GM12878 (cell line): ENCODE results near the gene BCAR3.

Experiments
- EP300 ChIP-seq, 2 experiments: fragments of 150-350 bp in 1 of 2; IDR thresholded peaks; 2 replicates each; pipeline ENCODE4 v1.6.1; 2011 to 2012; ENCODE audit warnings: low read depth in 2 of 2, low read length in 2 of 2, borderline replicate concordance in 1 of 2, improper control_type of control experiment in 1 of 2, inconsistent platforms in 1 of 2; ENCODE audit not compliant: control insufficient read depth in 1 of 2
- POLR2AphosphoS2 ChIP-seq: IDR thresholded peaks from 2 replicates; pipeline ENCODE4 v1.6.1; 2011; ENCODE audit warnings: low read depth, mild to moderate bottlenecking, low read length, improper control_type of control experiment, moderate library complexity
- RAD21 ChIP-seq: IDR thresholded peaks from 2 replicates; pipeline ENCODE4 v1.6.1; 2011; ENCODE audit warnings: mild to moderate bottlenecking, low read depth, low read length, moderate library complexity; ENCODE audit not compliant: insufficient read depth
- TF ChIP-seq, protein P1 (sequence below), 3 experiments: IDR thresholded peaks in 2 of 3; conservative IDR thresholded peaks in 1 of 3; 2 replicates each; pipeline ENCODE4 v1.5.1; 2011; ENCODE audit warnings: low read depth in 3 of 3, low read length in 3 of 3, mild to moderate bottlenecking in 3 of 3, control low read depth in 2 of 3, moderate library complexity in 2 of 3, inconsistent platforms in 1 of 3, mixed read lengths in 1 of 3; ENCODE audit not compliant: control insufficient read depth in 2 of 3, insufficient read depth in 1 of 3; ENCODE audit errors: extremely low read depth in 1 of 3

DNA sequence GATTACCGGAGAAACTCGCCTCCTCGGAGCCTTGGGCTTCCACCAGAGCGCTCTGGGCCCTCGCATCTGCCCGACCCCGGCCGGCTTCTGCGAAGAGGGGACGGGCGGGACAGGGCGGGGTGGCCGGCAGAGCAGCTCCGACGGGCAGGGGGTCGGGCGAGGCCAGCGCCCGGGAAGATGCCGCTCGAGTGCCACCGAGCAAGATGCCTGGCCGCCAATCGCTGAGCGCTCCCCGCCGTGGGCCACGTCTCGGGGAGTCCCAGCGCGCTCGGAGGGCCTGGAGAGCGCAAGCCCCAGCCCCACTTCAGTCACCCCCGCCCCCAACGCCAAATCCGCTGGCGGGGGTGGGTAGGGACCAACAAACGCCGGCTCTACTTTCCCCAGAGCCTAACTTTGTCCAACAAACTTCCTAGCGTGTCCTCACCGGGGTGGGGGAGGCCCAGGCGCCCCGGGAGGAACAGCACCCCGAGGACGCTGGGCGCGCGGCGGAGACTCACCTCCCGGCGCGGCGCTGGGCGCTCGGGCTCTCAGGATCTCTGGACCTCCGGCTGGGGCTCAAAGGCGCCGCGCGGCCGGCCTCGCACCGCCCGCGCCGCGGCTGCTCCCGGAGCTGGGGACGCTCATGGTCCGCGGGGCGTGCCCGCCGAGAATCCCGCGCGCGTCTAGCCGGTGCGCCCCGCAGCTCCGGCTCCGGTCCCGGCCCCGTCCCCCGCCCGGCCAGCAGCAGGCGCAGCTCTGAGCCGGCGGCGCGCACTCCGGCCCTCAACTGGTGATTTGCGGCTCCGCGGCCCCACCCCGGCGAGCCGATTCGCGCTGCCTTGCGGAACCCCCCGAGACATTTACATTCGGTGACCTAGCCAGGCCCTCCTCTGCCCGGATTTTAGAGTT is at the start of gene BCAR3:
- TF ChIP-seq POLR2AphosphoS2 (no peak), RAD21 (peak; percentile 13; the same call in 1 of the 2 replicates), EP300 (IDR thresholded peaks at IDR 0.05; ENCODE audit: borderline replicate concordance in 1 of 2, control insufficient read depth in 1 of 2, low read depth in 2 of 2, low read length in 2 of 2) (no peak)
- TF ChIP-seq, protein P1, sequence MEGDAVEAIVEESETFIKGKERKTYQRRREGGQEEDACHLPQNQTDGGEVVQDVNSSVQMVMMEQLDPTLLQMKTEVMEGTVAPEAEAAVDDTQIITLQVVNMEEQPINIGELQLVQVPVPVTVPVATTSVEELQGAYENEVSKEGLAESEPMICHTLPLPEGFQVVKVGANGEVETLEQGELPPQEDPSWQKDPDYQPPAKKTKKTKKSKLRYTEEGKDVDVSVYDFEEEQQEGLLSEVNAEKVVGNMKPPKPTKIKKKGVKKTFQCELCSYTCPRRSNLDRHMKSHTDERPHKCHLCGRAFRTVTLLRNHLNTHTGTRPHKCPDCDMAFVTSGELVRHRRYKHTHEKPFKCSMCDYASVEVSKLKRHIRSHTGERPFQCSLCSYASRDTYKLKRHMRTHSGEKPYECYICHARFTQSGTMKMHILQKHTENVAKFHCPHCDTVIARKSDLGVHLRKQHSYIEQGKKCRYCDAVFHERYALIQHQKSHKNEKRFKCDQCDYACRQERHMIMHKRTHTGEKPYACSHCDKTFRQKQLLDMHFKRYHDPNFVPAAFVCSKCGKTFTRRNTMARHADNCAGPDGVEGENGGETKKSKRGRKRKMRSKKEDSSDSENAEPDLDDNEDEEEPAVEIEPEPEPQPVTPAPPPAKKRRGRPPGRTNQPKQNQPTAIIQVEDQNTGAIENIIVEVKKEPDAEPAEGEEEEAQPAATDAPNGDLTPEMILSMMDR (IDR thresholded peaks at IDR 0.05 in 2 of 3, conservative IDR thresholded peaks at IDR 0.05 in 1 of 3; ENCODE audit: control insufficient read depth in 2 of 3, extremely low read depth in 1 of 3, insufficient read depth in 1 of 3, low read depth in 3 of 3, low read length in 3 of 3), result peak; percentile 0 to 23 (median 20); a peak in 3 of 6 replicates
